HepG2 (cell line): ENCODE data around the gene UST. TPM values are rescaled to one million over a fixed set of nuclear protein-coding genes. Genes with fewer than 3 reads are reported as not detected.

Source experiments
- HMGXB4 ChIP-seq, 2 experiments: sonication (generic) in 1 of 2; formaldehyde crosslinking in 1 of 2; IDR thresholded peaks; 2 replicates each; pipeline versions ENCODE4 v1.4.0 to v1.6.1; 2018 to 2020; ENCODE audit warnings: missing genetic modification reagents in 2 of 2, borderline replicate concordance in 1 of 2, low read depth in 1 of 2, mild to moderate bottlenecking in 1 of 2, missing biosample characterization in 1 of 2
- HNF1B ChIP-seq: sonication (generic); formaldehyde crosslinking; IDR thresholded peaks from 2 replicates; pipeline ENCODE4 v1.5.1; 2020; ENCODE audit warnings: mild to moderate bottlenecking, moderate library complexity, missing genetic modification reagents
- POGK ChIP-seq: sonication (generic); formaldehyde crosslinking; conservative IDR thresholded peaks from 2 replicates; pipeline ENCODE4 v1.8.0; 2022; ENCODE audit warnings: mild to moderate bottlenecking, moderate library complexity, missing genetic modification reagents
- PPARG ChIP-seq: conservative IDR thresholded peaks from 2 replicates; pipeline ENCODE4 v1.6.1; 2016; ENCODE audit warnings: missing biosample characterization, missing genetic modification reagents
- REPIN1 ChIP-seq: sonication (generic); formaldehyde crosslinking; IDR thresholded peaks from 2 replicates; pipeline ENCODE4 v1.8.0; 2022; ENCODE audit warnings: missing genetic modification reagents, low read depth, mild to moderate bottlenecking, borderline replicate concordance
- RFXAP ChIP-seq: sonication (generic); formaldehyde crosslinking; IDR thresholded peaks from 2 replicates; pipeline ENCODE4 v1.4.0; 2020; ENCODE audit warnings: missing genetic modification reagents, borderline replicate concordance
- SKI ChIP-seq: fragments of 450-650 bp; IDR thresholded peaks from one replicate; pipeline ENCODE4 v1.6.1; 2018; ENCODE audit warnings: mild to moderate bottlenecking; ENCODE audit not compliant: partially characterized antibody
- SOX13 ChIP-seq, 3 experiments: fragments of 450-650 bp in 1 of 3; sonication (generic) in 1 of 3; formaldehyde crosslinking in 1 of 3; IDR thresholded peaks in 2 of 3; conservative IDR thresholded peaks in 1 of 3; 2 replicates each; pipeline versions ENCODE4 v1.5.0 to v1.6.1; 2016 to 2020; ENCODE audit warnings: antibody characterized with exemption in 1 of 3, mild to moderate bottlenecking in 1 of 3, missing compliant biosample characterization in 1 of 3, missing genetic modification reagents in 1 of 3, moderate library complexity in 1 of 3
- TFE3 ChIP-seq: IDR thresholded peaks from 2 replicates; pipeline ENCODE4 v1.6.1; 2016
- TMF1 ChIP-seq: sonication (generic); formaldehyde crosslinking; IDR thresholded peaks from 2 replicates; pipeline ENCODE4 v1.8.1; 2022; ENCODE audit warnings: low read depth, missing genetic modification reagents
- ZHX2 ChIP-seq, 2 experiments: sonication (generic) in 1 of 2; formaldehyde crosslinking in 1 of 2; IDR thresholded peaks; 2 replicates each; pipeline versions ENCODE4 v1.6.1 to v1.9.0; 2014 to 2022; ENCODE audit warnings: antibody characterized with exemption in 1 of 2, borderline replicate concordance in 1 of 2, inconsistent platforms in 1 of 2, low read depth in 1 of 2, missing genetic modification reagents in 1 of 2
- ZMYM3 ChIP-seq: sonication (generic); formaldehyde crosslinking; IDR thresholded peaks from 2 replicates; pipeline ENCODE4 v1.5.1; 2020; ENCODE audit warnings: mild to moderate bottlenecking, missing genetic modification reagents
- ZNF33B ChIP-seq: sonication (generic); formaldehyde crosslinking; IDR thresholded peaks from 2 replicates; pipeline ENCODE4 v1.5.1; 2020; ENCODE audit warnings: mild to moderate bottlenecking, missing genetic modification reagents
- polyA plus RNA-seq, 8 experiments: library from polyadenylated mRNA; depleted of rRNA in 3 of 8; stranded (reverse) in 7 of 8; unstranded in 1 of 8; fragments of >200 nt; fragmentation: Illumina TruSeq in 4 of 8; extraction: Trizol in 4 of 8; gene quantifications; 2 replicates each; pipeline versions ENCODE4 v1.2.1 to v1.2.3, GENCODE V29; 2011 to 2016; ENCODE audit warnings: low read depth in 4 of 8, missing spikeins in 1 of 8, mixed read lengths in 1 of 8; ENCODE audit not compliant: insufficient read depth in 1 of 8
- total RNA-seq, 5 experiments: library from RNA; depleted of rRNA; stranded (reverse); fragments of >200 nt; fragmentation: Illumina TruSeq; extraction: Trizol; gene quantifications; 2 replicates each; pipeline ENCODE4 v1.2.3, GENCODE V29; 2016; ENCODE audit warnings: low read depth in 1 of 5

The UST gene
- total and polyA plus RNA-seq, 2 of the 13 experiments (the other 11 are each of a cell fraction or from before 2014, with no cell fraction given), result 0.27 TPM; not detected in 1

GRCh38 chr6:149060300-149060984, 313.6 kb downstream of the UST start (continued):
- TF ChIP-seq SKI (no peak), HNF1B (CRISPR knock-in tag) (0 out of 2 replicates have a peak, but pooled peaks have one; percentile 18), REPIN1 (CRISPR knock-in tag) (no peak), RFXAP (CRISPR knock-in tag) (no peak), SOX13 (IDR thresholded peaks at IDR 0.05) (no peak), SOX13 (CRISPR knock-in tag; conservative IDR thresholded peaks at IDR 0.05 in 1 of 2, IDR thresholded peaks at IDR 0.05 in 1 of 2) (no peak), ZNF33B (no peak), PPARG (CRISPR knock-in tag) (0 out of 2 replicates have a peak, but pooled peaks have one; percentile 9), HMGXB4 (CRISPR knock-in tag; IDR thresholded peaks at IDR 0.05; ENCODE audit: borderline replicate concordance in 1 of 2, low read depth in 1 of 2) (no peak), TFE3 (CRISPR knock-in tag) (no peak), ZHX2 (IDR thresholded peaks at IDR 0.05; ENCODE audit: low read depth) (no peak), ZHX2 (CRISPR knock-in tag; IDR thresholded peaks at IDR 0.05; ENCODE audit: borderline replicate concordance) (no peak), TMF1 (CRISPR knock-in tag) (no peak), ZMYM3 (CRISPR knock-in tag) (no peak), POGK (CRISPR knock-in tag) (0 out of 2 replicates have a peak, but pooled peaks have one; percentile 28)
